Stimulated activated CD8-positive, alpha-beta memory T cell treated with anti-CD3 and anti-CD28 coated beads, Interleukin-15, amount 100 ng/mL, for 4 hours (primary cell): ENCODE measurements around the gene NOC2L.
"Not testable (repeated sequence)": the region's sequence is repeated elsewhere in the genome, so short reads cannot be mapped to it uniquely, and the experiment has no call there.

Source experiments
- DNase-seq, 2 donors: peaks; one replicate each; pipeline ENCODE4 v3.0.0-alpha.2; 2020; ENCODE audit warnings: low read depth in 2 of 2

NOC2L gene

DNA sequence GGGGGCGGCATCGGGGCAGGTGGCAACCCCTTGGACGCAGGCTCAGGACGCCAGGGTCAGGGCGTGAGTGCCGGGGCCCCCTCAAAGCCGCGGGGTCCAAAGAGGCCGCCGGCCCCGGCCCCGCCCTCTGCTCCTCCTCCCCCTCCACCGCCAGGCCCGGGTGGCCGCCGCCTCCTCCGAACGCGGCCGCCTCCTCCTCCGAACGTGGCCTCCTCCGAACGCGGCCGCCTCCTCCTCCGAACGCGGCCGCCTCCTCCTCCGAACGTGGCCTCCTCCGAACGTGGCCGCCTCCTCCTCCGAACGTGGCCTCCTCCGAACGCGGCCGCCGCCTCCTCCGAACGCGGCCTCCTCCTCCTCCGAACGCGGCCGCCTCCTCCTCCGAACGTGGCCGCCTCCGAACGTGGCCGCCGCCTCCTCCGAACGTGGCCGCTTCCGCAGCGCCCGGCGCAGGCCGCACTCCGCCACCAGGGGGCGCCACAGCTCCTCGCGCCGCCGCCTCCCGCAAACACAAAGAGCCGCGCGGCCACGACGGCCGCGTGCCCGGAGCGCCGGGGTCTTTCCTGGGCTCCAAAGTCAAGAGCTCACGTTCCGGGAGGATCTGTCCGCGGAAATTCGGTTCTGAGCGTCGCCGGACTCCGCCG lies 54.6 kb downstream of the NOC2L start:
- peak; percentile 65 to 74 for DNase-seq

DNA sequence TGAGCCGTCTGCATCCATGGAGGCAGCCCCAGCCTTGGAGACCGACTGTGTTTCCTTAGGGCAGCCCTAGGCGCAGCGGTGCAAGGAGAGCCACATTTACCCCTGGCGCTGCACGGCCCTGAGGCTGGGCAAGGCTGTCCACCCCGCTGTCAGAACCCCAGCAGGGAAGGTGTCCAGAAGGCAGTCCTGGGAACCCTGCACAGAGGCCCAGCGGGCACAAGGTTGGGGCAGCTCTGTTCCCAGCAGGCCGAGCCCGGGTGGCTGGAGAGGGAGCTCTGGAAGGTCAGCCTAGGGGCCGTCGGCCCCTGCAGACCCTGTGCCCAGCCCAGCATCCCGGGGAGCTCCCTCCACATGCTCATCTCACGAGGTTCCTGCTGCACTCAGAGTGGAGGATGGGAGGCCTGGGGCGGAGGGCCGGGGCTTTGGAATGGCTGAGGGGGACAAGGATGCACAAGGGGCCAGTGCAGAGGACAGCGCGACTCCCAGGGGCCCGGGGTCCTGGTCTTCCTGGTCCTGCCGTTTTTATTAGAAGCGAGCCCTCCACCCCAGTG lies 55.3 kb downstream of the NOC2L start:
- DNase-seq, result no peak

DNA sequence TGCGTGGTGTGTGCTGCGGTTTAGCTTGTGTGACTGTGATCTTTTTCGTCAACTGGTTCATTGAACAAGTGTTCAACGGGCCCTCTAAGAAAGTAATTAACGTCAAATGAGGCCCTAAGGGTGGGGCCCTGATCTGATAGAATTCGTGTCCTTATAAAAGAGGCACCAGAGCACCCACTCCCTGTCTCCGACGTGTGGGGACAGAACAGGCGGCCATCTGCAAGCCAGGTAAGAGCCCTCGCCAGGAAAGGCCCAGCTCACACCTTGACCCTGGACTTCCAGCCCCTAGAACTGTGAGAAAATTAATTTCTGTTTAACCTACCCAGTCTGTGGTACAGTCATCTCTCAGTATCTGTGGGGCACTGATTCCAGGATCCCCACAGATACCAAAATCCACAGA lies 55.8 kb downstream of the NOC2L start:
- DNase-seq, result no peak

DNA sequence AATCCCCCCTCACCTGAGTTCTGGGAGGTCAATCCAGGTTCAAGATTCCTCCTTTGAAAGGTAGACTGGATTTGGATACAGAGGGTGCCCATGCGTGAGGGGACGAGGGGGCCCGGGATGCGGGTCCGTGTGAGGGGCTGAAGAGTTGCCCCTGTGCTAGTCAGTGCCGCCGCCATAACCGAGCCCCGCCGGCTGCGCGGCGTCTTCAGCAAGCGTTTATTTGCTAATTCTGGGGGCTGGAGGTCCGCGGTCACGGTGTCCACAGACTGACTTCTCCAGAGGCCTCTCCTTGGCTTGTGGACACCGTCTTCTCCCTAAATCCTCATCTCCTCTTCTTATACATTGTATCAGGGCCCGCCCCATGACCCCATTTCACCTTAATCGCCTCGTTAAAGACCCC lies 56.3 kb downstream of the NOC2L start:
- no peak for DNase-seq

DNA sequence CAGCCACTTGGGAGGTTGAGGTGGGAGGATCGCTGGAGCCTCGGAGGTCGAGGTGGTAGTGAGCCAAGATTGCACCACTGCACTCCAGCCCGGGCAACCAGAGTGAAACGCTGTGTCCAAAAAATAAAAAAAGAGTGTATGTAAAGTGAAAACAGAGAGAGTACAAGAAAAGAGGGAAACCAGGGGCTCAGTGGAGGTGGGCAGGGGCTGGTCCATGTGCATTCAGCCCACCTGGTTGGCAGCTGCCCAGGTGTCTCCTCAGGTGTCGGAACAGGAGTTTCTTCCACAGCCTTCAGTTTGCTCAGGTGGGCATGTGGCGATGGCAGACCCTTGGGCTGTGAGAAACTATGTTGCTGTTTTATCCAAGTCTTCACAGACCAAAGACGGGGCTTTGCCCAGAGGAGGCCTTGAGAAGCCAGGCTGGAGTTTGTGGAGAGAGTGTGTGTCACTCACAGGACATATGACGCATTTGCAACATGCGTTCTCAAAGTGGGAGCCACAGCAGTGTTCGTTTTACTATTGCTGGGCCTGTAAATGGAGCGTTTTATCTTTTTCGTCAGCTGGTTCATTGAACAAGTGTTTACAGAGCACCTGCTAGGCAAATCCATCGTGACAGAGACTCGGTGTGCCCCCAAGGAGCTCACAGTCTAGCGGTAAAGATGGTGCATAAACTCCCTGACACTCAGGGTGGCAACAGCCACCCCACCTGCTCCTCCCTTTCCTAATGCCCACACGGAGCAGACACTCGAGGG lies 57.8 kb downstream of the NOC2L start:
- no peak for DNase-seq

DNA sequence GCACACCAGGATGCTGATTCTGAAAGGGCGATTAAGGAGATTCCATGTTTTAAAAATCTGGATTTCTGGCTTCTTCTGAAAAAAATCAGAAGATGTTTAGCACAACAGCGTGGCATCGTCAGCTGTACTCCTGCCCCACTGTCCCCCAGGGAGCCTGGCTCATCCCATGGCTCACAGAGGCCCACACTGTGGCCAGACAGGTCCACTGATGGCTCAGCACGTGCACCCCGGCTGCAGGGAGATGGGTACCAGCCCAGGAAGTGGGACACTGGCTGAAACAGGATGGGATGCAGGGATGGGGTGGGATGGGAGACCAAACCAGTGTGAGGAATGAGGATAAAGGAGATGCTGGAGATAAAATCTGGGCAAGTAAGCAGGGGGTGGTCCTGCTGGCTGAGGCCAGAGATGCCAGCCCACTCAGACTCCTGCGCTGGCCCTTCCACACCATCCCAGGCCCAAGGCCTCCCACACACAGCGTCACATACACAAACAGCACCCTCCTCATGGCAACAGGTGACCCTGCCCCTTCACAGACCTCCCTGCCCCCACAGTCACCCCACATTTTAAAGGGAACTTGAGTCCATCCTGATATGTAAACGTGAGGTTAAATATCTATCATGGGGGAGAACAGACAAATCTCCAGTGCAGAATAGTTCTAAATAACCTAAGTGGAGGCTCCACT lies 59.3 kb downstream of the NOC2L start:
- DNase-seq, result no peak

DNA sequence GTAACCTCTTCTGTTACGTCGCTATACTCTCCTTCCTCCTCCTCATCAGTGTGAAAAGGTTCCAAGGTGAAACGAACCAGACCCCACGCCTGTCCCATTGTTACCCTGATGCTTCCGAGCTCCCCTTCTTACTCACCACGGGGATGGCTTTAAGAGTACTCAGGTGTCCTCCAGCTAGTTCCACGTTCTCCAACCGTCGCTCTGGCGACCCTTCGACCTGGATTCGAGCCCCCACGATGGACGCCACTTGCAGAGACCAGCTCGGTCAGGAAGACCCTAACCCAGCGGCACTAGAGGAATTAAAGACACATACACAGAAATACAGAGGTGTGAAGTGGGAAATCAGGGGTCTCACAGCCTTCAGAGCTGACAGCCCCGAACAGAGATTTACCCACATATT lies 61.1 kb downstream of the NOC2L start:
- not testable (repeated sequence) for DNase-seq

DNA sequence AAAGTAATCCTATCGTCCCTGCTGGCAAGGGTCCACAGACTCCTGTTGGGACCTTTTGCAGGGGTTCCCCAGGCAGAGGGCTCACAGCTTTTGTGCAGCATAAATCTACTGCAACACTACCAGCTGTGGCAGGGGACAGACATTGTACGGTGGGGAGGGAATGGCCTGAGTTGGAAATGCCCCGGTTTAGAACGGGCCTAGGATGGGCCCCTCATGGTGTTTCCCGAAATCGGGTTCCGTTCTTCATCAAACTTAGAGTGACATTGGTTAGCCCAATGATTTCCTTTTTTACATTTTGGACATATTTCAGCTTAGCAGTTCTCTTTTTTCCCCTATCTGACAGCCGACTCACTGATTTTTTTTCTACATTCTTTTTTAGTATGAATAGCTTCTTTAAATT lies 61.8 kb downstream of the NOC2L start:
- no peak for DNase-seq
